Stimulated activated naive CD4-positive, alpha-beta T cell (primary cell): Measurements from ENCODE around the gene PLSCR4.

ENCODE experiments used
- DNase-seq, 6 experiments: peaks; one replicate each; lab custom pipeline; 2025; lab: John Stamatoyannopoulos, UW

Gene PLSCR4

DNA sequence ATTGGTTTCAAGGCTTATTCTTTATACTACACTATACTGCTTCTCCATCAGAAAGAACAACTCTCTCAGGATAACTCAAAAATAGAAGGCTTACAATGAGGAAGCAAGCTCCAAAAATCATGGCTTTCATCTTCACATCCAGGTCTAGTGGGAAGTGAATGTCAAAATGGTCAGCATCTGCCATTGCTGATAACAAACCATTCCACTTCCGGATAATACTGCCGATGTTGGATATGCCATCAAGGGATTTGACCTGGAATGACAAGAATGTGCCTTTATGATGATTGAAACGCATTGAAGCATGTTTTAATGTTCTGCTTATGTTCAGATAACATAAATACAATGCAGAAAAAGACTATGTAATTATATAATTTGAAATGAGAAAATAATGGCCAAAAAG is 55.9 kb downstream of the PLSCR4 start:
- DNase-seq: no peak

DNA sequence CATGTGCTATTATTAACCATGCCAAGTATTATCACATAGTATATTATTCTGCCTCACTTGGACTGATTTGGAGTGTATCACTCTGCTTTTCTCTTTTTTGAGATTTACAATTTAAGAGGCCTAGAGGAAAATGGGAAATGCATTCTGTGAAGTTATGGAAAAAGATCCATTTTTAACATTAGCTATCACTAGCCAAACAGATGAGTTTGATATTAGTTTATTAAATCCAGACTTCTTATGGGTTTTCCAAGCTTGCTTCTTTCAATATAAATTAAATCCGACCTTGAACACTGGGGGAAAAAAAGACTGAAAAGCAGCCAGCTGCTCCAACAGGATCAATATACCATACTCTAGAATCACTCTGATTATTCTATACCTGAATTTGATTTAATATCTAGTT is 59.9 kb downstream of the PLSCR4 start:
- DNase-seq: no peak

DNA sequence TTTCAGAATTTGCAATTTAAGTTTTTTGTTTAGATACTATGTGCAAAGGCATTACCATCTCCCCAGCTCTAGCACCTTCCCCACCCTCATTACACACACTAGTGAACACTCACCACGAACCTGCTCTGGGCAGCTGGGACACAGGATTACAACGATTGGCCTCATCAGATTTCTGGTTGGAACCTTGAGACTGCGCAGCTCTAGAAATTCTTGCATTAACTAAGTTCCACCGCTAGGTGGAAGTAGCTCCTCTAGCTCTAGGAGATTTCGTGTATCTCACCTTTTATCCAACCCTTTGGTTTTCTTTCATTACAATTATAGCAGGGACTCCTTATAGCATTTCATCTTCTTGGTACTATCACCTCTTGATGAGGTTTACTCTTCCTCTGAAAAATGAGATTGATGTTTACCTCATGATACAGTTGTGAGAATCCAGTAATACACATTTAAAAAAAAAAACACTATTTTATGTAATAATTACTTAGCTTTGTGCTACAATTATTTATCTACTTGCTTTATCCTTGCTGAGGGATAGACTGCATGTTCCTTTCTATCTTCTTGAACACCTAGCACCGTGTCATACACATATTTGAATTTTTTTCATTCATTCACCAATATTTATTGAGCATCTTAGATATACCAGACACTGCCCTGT is 61.3 kb downstream of the PLSCR4 start:
- peak in 3 of 6 experiments; percentile 10 to 16 (median 14) for DNase-seq

DNA sequence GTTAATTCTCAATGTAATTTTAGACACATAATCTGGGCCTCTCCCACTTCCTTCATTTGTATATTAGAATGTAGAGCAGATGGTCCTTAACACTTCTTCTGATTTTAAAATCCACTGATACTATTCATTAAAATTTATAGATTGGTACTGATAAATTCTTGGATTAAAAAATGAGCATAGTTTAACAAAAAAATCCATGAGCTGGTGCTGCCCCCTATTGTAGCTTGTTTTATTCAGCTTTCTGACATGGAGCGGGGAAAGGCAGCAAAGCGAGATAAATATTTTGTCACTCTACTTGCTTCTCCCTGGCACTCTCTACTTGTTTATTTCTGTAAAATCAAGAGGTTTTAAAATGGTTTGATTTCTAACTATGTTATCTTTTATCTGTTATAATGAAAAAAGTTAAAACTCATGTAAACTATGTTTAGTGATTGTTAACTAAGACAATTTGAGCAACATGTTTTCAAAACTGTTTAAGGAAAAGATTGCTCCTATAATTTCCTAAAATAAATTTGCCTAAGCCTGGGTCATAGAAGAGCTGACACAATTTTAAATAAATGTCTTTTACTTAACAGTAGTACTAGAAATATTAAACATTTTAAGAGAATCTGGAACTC is 63.5 kb downstream of the PLSCR4 start:
- no peak for DNase-seq

DNA sequence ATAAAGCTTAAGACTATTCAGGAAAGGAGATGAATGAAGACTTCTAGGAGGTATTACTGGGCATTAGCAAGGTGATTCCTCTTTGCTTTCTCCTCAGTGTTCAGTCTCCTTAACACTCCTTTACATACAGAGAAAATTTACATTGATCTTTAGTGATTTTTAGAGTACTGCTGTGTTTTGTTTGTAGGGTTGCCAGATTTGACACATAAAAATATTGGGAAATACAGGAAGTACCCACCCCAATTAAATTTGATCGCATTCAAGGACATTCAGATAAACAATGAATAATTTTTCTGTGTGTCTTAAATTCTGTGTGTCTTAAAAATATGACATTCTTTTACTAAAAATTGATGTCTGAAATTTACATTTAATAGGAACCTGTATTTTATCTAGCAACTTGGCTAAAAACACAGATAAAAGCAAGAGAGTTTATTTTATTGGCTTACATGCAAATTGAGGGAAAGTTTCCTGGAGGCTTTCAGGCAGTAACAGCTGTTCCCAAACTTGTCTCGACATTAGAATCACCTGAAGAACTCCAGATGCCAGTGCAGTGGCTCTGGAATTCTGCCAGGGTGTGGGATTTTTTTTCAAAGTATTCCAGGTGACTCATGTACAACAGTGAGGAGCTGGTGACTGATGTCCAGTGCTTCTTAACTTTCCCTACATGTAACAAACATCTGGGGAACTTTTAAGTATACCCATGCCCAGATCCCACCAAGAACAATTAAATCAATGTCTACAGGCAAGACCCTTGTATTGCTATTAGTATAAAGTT is 66.5 kb downstream of the PLSCR4 start:
- DNase-seq: no peak

DNA sequence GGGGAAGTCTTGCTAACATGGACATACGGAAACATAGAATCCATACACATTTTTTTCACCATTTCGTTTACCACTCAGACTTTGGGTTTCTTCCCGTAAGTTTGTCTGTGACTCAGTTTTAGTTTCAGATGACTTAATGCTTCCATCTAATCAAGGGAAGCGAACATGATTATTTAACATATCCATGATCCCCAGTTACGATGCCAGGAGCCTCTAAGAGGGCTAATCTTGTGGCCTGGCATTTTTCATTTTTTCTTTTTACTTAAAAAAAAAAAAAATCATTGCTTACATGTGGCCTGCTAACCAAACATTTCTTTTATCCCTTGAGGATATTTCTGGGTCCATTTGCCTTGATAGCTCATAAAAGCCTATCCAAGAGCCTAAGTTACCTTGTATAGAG is 69.7 kb downstream of the PLSCR4 start:
- no peak for DNase-seq

DNA sequence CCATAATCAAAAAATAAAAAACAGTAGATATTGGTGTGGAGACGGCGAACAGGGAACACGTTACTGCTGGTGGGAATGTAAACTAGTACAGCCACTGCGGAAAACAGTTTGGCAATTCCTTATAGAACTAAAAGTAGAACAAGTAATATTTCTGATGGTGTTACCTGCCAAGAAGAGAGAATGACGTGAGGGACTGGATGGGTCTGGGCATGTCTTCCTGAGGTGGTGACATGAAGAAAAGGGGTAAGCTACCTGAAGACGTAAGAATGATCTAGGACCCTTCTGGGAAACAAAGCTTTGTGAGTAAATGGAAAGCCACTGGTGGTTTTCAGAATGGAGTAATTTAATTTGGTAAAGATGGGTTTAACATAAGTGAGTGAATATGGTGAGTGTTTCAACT is 70.5 kb downstream of the PLSCR4 start:
- DNase-seq: no peak

DNA sequence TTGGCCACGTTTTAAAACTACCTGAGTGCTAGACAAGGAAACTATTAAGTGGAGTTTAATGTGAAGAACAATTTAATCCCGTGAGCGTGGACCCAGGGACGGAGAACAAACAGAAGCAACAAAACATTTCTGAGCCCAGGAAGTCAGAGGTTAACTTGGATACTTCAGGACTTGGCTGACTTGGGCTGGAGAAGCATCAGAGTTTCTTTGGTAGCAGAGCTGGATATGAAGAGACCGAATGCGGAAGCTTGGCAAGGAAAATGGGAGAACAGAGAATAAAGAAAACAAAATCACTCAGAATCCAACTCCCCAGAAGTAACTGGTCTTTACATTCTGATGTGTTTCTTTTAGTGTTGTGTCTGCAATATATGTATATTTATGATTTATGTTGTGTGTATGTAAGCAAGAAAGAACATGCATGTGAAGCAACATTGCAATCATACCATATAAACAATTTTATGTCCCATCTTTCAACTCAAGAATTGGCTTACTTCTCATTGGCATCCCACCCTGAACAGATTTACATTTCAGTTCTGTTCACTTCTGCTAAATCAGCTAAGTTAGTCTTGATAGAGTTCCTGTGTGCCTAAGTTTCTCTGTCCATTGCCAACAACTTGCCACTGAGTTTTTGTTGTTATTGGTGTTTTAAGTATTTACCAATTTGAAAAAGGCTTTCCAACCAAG is 72.8 kb downstream of the PLSCR4 start:
- DNase-seq: no peak

DNA sequence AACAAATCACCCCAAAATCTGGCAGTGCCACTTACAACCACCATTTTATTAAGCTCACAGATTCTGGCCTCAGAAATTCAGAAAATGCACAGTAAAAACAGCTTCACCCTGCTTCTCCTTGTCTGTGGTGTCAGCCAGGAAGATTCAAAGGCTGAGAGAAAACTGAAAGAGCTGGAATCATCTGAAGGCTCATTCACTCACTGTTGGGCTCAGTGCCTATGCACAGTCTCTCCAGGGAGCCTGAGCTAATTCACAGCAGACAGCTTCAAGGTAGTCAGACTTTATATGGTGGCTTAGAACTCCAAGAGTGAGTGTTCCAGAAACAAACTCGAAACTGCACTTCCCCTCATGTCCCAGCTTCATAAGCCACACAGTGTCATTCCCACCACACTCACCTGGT is 73.4 kb downstream of the PLSCR4 start:
- no peak for DNase-seq

DNA sequence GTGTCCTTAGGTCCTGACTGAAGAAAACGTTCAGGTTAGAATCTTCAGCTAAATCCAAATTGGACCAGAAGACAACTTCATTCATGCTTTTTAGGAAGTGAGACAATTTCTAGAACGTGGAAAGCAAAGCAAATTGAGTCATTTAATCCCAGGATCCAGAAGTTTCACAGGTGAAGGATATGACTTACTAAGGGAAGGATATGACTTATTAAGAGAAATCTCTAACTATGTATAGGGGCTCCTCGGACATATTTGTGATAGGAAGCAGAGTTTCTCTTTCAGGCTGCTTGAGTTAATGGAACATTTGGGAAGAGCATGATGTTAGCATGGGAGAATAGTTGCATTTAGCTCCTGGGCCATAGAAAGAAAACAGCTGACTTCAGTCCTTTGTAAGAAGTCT is 73.8 kb downstream of the PLSCR4 start:
- no peak for DNase-seq

DNA sequence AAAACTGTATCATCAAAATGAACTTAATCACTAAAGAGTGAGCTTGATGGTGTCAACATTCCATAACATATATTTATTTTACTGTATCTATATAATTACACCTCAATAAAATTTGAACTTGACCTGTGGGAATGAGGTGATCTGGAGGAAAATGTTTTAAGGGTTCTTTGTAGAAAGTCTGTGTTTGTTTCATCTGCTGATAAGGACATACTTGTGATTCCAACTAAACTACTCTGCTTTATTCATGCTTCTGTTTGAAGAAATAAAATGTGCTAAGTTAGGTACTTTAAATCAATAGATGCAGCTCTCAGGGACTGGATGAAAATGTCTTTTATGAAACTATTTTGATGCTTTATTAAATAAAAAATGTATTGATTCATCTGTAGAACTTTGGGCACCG is 78.3 kb downstream of the PLSCR4 start:
- no peak for DNase-seq

DNA sequence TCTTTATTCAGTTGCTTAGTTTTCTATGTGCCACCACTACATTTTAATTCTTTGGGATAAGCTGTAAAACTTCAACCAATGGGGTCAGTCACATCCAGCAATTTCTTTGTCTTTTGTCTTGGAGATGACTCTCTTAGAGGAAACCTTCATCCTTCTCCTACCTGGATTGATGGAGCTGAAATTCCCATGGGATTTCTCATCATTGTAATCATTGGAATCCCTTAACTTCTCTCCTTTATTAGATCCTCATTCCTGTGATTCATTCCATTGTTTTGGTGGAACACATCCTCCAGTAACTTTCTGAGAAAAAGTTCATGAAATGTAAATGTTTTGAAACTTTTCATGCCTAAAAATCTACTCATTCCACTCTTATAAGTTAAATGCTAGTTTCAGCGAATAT is 80.3 kb downstream of the PLSCR4 start:
- DNase-seq: no peak

DNA sequence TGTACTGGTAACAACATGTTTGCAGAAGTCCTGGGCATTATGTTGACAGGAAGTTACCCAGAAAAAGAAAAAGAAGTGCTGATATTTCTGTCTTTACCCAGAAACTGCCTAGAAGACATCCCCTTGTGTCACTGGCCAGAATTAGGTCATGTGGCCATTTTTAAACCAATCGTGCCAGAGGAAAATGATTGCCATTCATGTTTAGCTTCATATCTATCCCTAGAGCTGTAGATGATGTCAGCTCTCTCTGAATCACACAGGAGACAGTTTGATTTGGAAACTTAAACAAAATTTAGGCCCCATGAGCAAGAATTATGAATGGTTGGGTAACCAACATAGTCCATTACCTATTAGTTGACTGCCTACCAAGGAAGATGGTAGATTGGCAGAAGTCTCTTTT is 81.0 kb downstream of the PLSCR4 start:
- DNase-seq: no peak

DNA sequence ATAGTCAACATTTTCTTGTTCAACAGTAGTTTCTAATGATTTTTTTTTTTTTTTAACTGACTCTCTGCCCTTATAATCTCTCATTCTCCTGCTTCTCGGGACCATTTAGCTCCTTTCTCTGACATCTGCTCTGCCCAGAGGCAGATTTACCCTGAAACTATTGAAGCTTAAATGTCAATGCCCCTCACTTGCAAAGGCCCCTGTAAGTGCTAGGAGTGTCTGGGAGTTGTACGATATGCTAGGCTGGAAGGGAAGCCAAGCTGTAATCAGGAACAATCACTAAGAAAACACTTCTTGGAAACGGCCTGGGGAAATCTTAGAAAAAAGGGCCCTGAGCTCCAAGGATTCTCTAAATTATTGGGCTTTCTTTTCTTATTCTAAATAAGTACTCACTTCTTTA is 84.1 kb downstream of the PLSCR4 start:
- DNase-seq: no peak

DNA sequence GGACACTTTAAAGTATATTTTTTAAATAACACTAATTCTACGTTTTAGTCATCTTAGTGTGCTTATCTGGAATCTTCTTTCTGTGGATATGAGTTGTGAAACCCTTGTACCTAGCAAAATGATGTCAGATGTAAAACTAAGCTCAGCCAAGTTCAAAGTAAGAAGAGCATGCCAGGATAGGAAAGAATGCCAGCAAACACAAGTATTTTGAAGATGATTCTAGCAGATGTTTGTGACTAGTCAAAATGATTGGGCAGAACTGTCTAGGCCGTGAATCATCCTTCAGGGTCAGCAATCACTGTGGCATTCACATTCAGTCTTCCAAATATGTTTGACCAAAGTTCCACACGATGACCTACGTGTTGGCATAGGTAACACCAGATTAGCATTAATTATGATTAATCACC is 84.5 kb downstream of the PLSCR4 start:
- no peak for DNase-seq

DNA sequence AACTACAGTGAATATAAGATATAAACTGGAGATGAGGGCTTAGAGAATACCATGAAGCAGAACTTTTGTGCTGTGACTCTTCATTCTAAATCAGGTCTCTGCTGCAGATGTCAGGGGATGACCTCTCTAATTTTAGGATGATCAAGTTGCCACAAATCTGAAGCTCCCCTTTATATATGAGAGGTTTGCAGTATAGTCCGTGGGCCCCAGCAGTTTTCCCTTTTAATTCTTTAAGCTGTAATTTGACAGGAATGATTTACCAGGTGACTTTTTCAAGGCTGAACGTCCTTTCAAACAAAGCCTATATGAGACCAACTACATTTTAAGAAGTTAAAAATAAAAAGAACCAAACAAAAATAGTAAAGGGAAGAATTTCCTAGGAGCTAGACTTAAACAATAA is 85.0 kb downstream of the PLSCR4 start:
- no peak for DNase-seq

DNA sequence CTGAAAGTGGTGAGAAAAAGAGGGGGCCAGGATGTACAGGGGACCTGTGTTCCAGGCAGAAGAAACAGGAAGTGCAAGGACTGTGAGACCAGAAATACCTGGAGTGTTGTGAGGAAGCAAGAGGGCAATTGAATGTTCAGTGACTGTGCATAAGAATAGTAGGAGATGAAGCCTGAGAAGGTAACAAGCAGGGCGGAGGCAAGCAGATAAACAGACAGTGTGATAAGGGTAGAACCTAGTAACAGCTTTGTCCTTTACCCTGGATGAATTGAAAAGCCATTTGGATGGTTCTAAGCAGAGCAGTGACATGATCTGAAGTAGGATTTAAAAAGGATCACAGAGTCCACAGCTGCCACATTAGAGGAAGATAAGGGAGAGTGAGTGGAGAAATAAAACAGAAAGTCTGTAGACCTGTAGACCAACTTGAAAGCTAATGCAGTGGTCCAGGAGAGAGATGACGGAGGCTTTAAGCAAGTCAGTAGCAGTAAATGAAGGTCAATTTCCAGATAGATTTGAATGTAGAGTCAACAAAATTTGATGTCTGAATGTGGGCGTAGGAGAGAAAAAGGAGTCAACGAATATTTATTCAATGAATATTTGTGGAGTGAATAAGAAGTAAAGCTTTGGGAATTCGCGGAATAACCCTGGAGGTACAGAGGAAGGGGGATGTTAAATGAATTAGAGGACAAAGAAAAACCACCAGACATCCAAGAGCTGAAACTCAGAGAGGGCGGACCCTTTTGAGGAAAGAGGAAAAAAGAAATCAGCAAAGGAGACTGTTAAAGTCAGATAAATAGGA is 85.7 kb downstream of the PLSCR4 start:
- no peak for DNase-seq

DNA sequence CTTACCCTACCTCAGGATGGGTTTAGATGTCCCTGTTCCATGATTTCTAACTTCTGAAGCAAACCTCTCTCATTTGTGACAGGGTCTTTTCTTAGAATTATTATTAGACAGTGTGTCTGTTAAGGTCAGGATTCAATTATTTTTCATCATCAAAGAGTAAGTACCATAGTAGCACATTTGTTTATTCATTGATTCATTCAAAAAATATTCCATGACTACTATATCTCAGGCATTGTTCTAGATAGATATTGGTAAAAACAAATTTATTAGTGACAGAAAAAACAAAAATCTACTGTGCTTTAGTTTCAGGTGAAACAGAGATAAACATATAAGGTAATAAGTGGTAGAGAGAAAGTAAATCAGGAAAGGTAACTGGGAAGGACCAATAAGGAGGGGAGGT is 86.4 kb downstream of the PLSCR4 start:
- DNase-seq: no peak

DNA sequence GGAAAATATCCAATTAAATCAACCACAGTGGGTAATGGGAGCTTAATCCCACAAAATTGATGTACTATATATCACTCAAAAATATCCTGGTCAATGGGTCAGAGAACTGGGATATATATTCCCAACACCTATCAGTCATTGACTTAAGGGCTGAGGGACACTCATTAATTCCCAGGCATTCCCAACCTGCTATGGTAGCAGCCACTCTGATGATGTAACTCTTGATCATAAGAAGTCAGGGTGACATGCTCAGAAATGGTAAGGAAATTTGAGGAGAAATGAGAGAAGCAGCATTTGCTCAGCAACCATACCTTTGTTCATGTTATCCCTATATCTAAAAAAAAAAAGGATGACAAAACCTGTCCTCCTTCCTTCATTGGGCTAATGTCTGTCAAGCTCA is 86.8 kb downstream of the PLSCR4 start:
- DNase-seq: no peak

DNA sequence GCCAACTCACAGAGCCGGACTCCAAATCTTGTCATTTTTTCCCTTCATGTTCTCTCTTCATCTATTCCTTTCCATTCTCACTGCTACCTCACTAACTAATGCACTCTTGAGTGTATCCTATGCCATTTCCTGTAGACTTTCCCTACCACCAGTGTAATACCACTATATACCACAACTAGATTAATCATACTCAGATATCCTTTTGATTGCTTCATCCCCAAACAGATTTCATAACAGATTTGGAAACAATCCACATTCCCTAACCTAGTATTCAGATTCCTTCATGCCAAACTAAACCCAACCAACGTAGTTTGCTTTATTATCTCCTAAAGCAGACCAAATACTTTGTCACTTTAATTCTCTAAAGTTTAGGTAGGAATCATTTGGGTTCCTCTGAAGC is 87.3 kb downstream of the PLSCR4 start:
- no peak for DNase-seq

DNA sequence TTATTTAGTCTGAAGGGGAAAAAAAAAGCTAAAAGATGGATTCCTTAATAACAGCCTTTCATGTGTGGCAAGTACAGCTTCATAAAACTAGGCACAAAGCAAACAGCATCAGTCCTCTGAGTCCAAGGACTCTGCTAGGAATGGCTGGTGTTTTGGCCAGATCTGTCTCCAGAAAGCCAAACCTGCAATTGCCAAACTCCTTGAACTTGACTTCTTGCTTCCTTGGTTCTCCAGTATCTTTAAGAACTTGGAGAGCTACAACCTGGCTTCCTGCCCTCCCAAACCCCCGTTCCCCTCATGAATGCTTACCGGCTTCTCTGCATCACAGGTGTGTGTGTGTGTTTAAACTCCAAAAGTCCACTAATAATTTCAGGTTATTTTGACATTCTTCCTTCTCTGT is 88.3 kb downstream of the PLSCR4 start:
- no peak for DNase-seq

DNA sequence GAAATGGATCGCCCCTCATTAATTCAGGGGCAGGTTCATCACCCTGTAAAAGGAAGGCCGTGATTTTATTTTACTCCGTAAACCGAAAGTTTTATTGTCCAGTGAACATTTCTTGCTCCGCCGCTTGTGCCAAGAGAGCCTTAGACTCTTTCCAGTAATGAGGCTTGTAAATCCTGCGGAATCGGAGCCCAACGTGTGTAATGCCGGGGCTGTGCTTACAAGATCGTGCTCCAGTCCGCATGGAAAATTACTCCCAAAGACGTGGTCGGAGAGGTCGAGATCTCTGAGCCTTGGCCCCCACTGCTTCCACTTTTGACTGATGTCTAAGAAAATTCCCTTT is 89.3 kb downstream of the PLSCR4 start:
- DNase-seq: no peak
